Panc1 (cell line): Measurements from ENCODE around the gene ADAMTSL3.

Experiments
- CTCF ChIP-seq: fragments of 450-650 bp; IDR thresholded peaks from 2 replicates; pipeline ENCODE4 v1.5.1; 2017; ENCODE audit warnings: mild to moderate bottlenecking
- POLR2AphosphoS5 ChIP-seq: IDR thresholded peaks from 2 replicates; pipeline ENCODE4 v1.6.1; 2012; ENCODE audit warnings: mild to moderate bottlenecking, low read depth, low read length, moderate library complexity
- SIN3A ChIP-seq: IDR thresholded peaks from 2 replicates; pipeline ENCODE4 v1.6.1; 2012; ENCODE audit warnings: low read depth, mild to moderate bottlenecking, low read length, moderate library complexity, borderline replicate concordance; ENCODE audit not compliant: insufficient read depth
- TCF7L2 ChIP-seq: IDR thresholded peaks from 2 replicates; pipeline ENCODE4 v1.6.1; 2011; ENCODE audit warnings: mild to moderate bottlenecking, low read depth, low read length, inconsistent platforms

DNA sequence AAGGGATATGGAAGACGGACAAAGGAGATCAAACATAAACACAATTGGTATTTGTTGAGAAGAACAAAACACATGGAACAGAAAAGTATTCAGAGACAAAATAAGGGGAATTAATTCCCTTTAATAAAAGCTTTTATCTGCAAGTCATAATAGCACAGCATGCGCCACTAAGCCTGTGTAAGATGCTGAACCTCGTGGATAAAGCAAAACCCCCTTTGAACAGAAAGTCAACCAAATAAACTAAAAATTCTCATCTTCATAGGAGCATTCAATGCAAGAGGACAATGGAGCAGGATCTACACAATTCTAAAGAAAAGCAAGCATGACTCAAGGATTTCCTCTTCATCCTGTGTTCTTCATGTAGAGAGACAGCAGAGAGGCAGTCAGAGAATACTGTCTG, 307.4 kb downstream of the ADAMTSL3 start:
- no peak for TF ChIP-seq CTCF
- TF ChIP-seq POLR2AphosphoS5, result no peak
- TF ChIP-seq SIN3A, result no peak
- TF ChIP-seq TCF7L2, result no peak
